ENCODE results near the gene SMPDL3B. TPM values are rescaled to one million over a fixed set of nuclear protein-coding genes. Genes with fewer than 3 reads are reported as not detected.
"Not testable (repeated sequence)": the region's sequence is repeated elsewhere in the genome, so short reads cannot be mapped to it uniquely, and the experiment has no call there.

SMPDL3B gene
- total RNA-seq, 2 donors from 2014 or later, result 0.28 to 0.45 TPM

GRCh38 chr1:27971674-27972073 lies 36.9 kb downstream of the SMPDL3B start:
- Mint-ChIP-seq H3K4me1 (peaks cover 35% of the 10 kb centered on the region), H3K27ac (peak overlapping the region; percentile 38), H3K4me3 (no peak overlapping the region), H3K9me3 (no peaks in the 10 kb centered on the region), H3K36me3 (ENCODE audit: low read depth) (peaks cover 50% of the 10 kb centered on the region), H3K27me3 (no peaks in the 10 kb centered on the region)
- ATAC-seq (replicated peaks), result no peak

- peak overlapping the region; percentile 38 for H3K27ac Mint-ChIP-seq
- H3K9me3 Mint-ChIP-seq, result no peaks in the 10 kb centered on the region
- H3K4me3 Mint-ChIP-seq, result no peak overlapping the region
- H3K27me3 Mint-ChIP-seq, result no peaks in the 10 kb centered on the region
- peaks cover 35% of the 10 kb centered on the region for H3K4me1 Mint-ChIP-seq
- peaks cover 45% of the 10 kb centered on the region for H3K36me3 Mint-ChIP-seq (ENCODE audit: low read depth)
- no peak for ATAC-seq (replicated peaks)
Measured at GRCh38 chr1:27972141-27972540, 37.3 kb downstream of the SMPDL3B start.

- no peak for ATAC-seq (replicated peaks)
- H3K27ac Mint-ChIP-seq, result peak overlapping the region; percentile 73
- H3K4me1 Mint-ChIP-seq, result peaks cover 19% of the 10 kb centered on the region
- no peak overlapping the region for H3K4me3 Mint-ChIP-seq
- H3K9me3 Mint-ChIP-seq, result no peaks in the 10 kb centered on the region
- H3K36me3 Mint-ChIP-seq (ENCODE audit: low read depth), result peaks cover 28% of the 10 kb centered on the region
- no peaks in the 10 kb centered on the region for H3K27me3 Mint-ChIP-seq
Measured at GRCh38 chr1:27973771-27974416, 39.1 kb downstream of the SMPDL3B start.

- peaks cover 27% of the 10 kb centered on the region for H3K36me3 Mint-ChIP-seq (ENCODE audit: low read depth)
- peak overlapping the region; percentile 73 for H3K27ac Mint-ChIP-seq
- no peak overlapping the region for H3K4me3 Mint-ChIP-seq
- no peaks in the 10 kb centered on the region for H3K9me3 Mint-ChIP-seq
- no peaks in the 10 kb centered on the region for H3K27me3 Mint-ChIP-seq
- no peak for ATAC-seq (replicated peaks)
- H3K4me1 Mint-ChIP-seq, result peaks cover 16% of the 10 kb centered on the region
Measured at GRCh38 chr1:27974417-27974781, 39.6 kb downstream of the SMPDL3B start.

GRCh38 chr1:27979151-27979858 lies 44.5 kb downstream of the SMPDL3B start:
- H3K27ac Mint-ChIP-seq, result no peak overlapping the region

GRCh38 chr1:27979859-27980201 lies 45.0 kb downstream of the SMPDL3B start:
- Mint-ChIP-seq H3K9me3 (no peaks in the 10 kb centered on the region), H3K4me3 (no peak overlapping the region), H3K27ac (no peak overlapping the region), H3K4me1 (no peaks in the 10 kb centered on the region), H3K36me3 (ENCODE audit: low read depth) (no peaks in the 10 kb centered on the region), H3K27me3 (no peaks in the 10 kb centered on the region)
- no peak for ATAC-seq (replicated peaks)

More at GRCh38 chr1:27979151-27979858, 44.5 kb downstream of the SMPDL3B start:
- Mint-ChIP-seq H3K27me3 (no peaks in the 10 kb centered on the region), H3K36me3 (ENCODE audit: low read depth) (peaks cover under 1% of the 10 kb centered on the region), H3K4me3 (no peak overlapping the region), H3K4me1 (no peaks in the 10 kb centered on the region), H3K9me3 (no peaks in the 10 kb centered on the region)
- peak; percentile 99 for ATAC-seq (replicated peaks)

- Mint-ChIP-seq H3K9me3 (no peaks in the 10 kb centered on the region), H3K36me3 (ENCODE audit: low read depth) (peaks cover under 1% of the 10 kb centered on the region), H3K4me3 (no peak overlapping the region), H3K27ac (no peak overlapping the region), H3K4me1 (no peaks in the 10 kb centered on the region), H3K27me3 (no peaks in the 10 kb centered on the region)
- ATAC-seq (replicated peaks), result no peak
Measured at GRCh38 chr1:27980216-27980845, 45.5 kb downstream of the SMPDL3B start.

GRCh38 chr1:27981145-27981544 lies 46.3 kb downstream of the SMPDL3B start:
- H3K9me3 Mint-ChIP-seq, result no peaks in the 10 kb centered on the region
- peaks cover 5% of the 10 kb centered on the region for H3K36me3 Mint-ChIP-seq (ENCODE audit: low read depth)
- no peaks in the 10 kb centered on the region for H3K4me1 Mint-ChIP-seq
- H3K4me3 Mint-ChIP-seq, result no peak overlapping the region
- no peak for ATAC-seq (replicated peaks)
- H3K27ac Mint-ChIP-seq, result no peak overlapping the region
- H3K27me3 Mint-ChIP-seq, result no peaks in the 10 kb centered on the region

GRCh38 chr1:27990920-27991537 lies 56.2 kb downstream of the SMPDL3B start:
- Mint-ChIP-seq H3K27me3 (no peaks in the 10 kb centered on the region), H3K4me1 (peaks cover 12% of the 10 kb centered on the region), H3K36me3 (ENCODE audit: low read depth) (peaks cover 88% of the 10 kb centered on the region), H3K4me3 (no peak overlapping the region), H3K27ac (peak overlapping the region; percentile 62), H3K9me3 (no peaks in the 10 kb centered on the region)
- no peak for ATAC-seq (replicated peaks)

- ATAC-seq (replicated peaks), result peak; percentile 90
- Mint-ChIP-seq H3K27ac (peak overlapping the region; percentile 62), H3K4me3 (peak overlapping the region; percentile 16), H3K9me3 (no peaks in the 10 kb centered on the region), H3K36me3 (ENCODE audit: low read depth) (peaks cover 95% of the 10 kb centered on the region), H3K4me1 (peaks cover 12% of the 10 kb centered on the region), H3K27me3 (no peaks in the 10 kb centered on the region)
Measured at GRCh38 chr1:27992276-27992675, 57.5 kb downstream of the SMPDL3B start.

- peaks cover 95% of the 10 kb centered on the region for H3K36me3 Mint-ChIP-seq (ENCODE audit: low read depth)
- no peaks in the 10 kb centered on the region for H3K9me3 Mint-ChIP-seq
- peaks cover 12% of the 10 kb centered on the region for H3K4me1 Mint-ChIP-seq
- no peaks in the 10 kb centered on the region for H3K27me3 Mint-ChIP-seq
- H3K27ac Mint-ChIP-seq, result peak overlapping the region; percentile 62
- H3K4me3 Mint-ChIP-seq, result peak overlapping the region; percentile 16
- ATAC-seq (replicated peaks), result peak; percentile 78
Measured at GRCh38 chr1:27993241-27993640, 58.4 kb downstream of the SMPDL3B start.

- H3K27me3 Mint-ChIP-seq, result no peaks in the 10 kb centered on the region
- ATAC-seq (replicated peaks), result no peak
- peak overlapping the region; percentile 62 for H3K27ac Mint-ChIP-seq
- peaks cover 12% of the 10 kb centered on the region for H3K4me1 Mint-ChIP-seq
- H3K36me3 Mint-ChIP-seq (ENCODE audit: low read depth), result peaks cover 95% of the 10 kb centered on the region
- H3K9me3 Mint-ChIP-seq, result no peaks in the 10 kb centered on the region
- no peak overlapping the region for H3K4me3 Mint-ChIP-seq
Measured at GRCh38 chr1:27994060-27994459, 59.3 kb downstream of the SMPDL3B start.

- H3K4me1 Mint-ChIP-seq, result peaks cover 12% of the 10 kb centered on the region
- not testable (repeated sequence) for H3K4me3 Mint-ChIP-seq; H3K9me3 Mint-ChIP-seq; H3K27me3 Mint-ChIP-seq; ATAC-seq (replicated peaks)
- H3K27ac Mint-ChIP-seq, result peak overlapping the region; percentile 62
- H3K36me3 Mint-ChIP-seq (ENCODE audit: low read depth), result peaks cover 95% of the 10 kb centered on the region
Measured at GRCh38 chr1:27994526-27994925, 59.7 kb downstream of the SMPDL3B start.

GRCh38 chr1:27999055-27999454 lies 64.3 kb downstream of the SMPDL3B start:
- Mint-ChIP-seq H3K4me3 (no peak overlapping the region), H3K9me3 (no peaks in the 10 kb centered on the region), H3K36me3 (ENCODE audit: low read depth) (peaks cover 75% of the 10 kb centered on the region), H3K4me1 (no peaks in the 10 kb centered on the region), H3K27me3 (no peaks in the 10 kb centered on the region), H3K27ac (no peak overlapping the region)
- no peak for ATAC-seq (replicated peaks)

GRCh38 chr1:28002600-28002999 lies 67.8 kb downstream of the SMPDL3B start:
- Mint-ChIP-seq H3K27ac (no peak overlapping the region), H3K9me3 (no peaks in the 10 kb centered on the region), H3K4me1 (no peaks in the 10 kb centered on the region), H3K36me3 (ENCODE audit: low read depth) (peaks cover 76% of the 10 kb centered on the region), H3K27me3 (no peaks in the 10 kb centered on the region), H3K4me3 (no peak overlapping the region)
- no peak for ATAC-seq (replicated peaks)
